CD4-positive, alpha-beta T cell treated with Interleukin-4 for 4 hours (primary cell): ENCODE results near the gene ATP6V0D1.
"Not testable (repeated sequence)": the region's sequence is repeated elsewhere in the genome, so short reads cannot be mapped to it uniquely, and the experiment has no call there.

Source experiments
- DNase-seq: peaks from one replicate; pipeline ENCODE4 v3.0.0-alpha.2; 2020

The ATP6V0D1 gene

GRCh38 chr16:67480833-67481560, at the start of gene ATP6V0D1:
ATP6V0D1 (minus strand) TSS chr16:67481157; CDS start chr16:67481086, 71 bp downstream.
- DNase-seq, result peak; percentile 97

GRCh38 chr16:67530013-67530939, 49.3 kb upstream of the ATP6V0D1 start:
- peak; percentile 10 for DNase-seq

- no peak for DNase-seq
Measured at GRCh38 chr16:67529582-67530012, 48.6 kb upstream of the ATP6V0D1 start.

- DNase-seq, result no peak
Measured at GRCh38 chr16:67528870-67529581, 48.1 kb upstream of the ATP6V0D1 start.

GRCh38 chr16:67528222-67528869, 47.4 kb upstream of the ATP6V0D1 start, which contains the start of gene RIPOR1:
RIPOR1 (plus strand) TSS chr16:67528829; CDS start chr16:67538447, 9,618 bp downstream.
- DNase-seq, result no peak

- no peak for DNase-seq
Measured at GRCh38 chr16:67526149-67526791, 45.3 kb upstream of the ATP6V0D1 start.

GRCh38 chr16:67525176-67525860, 44.4 kb upstream of the ATP6V0D1 start:
- DNase-seq, result no peak

GRCh38 chr16:67521095-67521804, 40.3 kb upstream of the ATP6V0D1 start:
- DNase-seq, result peak; percentile 97

- no peak for DNase-seq
Measured at GRCh38 chr16:67519242-67519641, 38.3 kb upstream of the ATP6V0D1 start.

- DNase-seq, result no peak
Measured at GRCh38 chr16:67518676-67519075, 37.7 kb upstream of the ATP6V0D1 start.

- no peak for DNase-seq
Measured at GRCh38 chr16:67517661-67518423, 36.9 kb upstream of the ATP6V0D1 start.

- DNase-seq, result no peak
Measured at GRCh38 chr16:67517155-67517445, 36.1 kb upstream of the ATP6V0D1 start.

- DNase-seq, result no peak
Measured at GRCh38 chr16:67516296-67517154, 35.6 kb upstream of the ATP6V0D1 start.

- DNase-seq, result peak; percentile 86
Measured at GRCh38 chr16:67514382-67514828, 33.4 kb upstream of the ATP6V0D1 start.

- not testable (repeated sequence) for DNase-seq
Measured at GRCh38 chr16:67513892-67514291, 32.9 kb upstream of the ATP6V0D1 start.

GRCh38 chr16:67509016-67509415, 28.1 kb upstream of the ATP6V0D1 start:
- DNase-seq, result peak; percentile 18

- DNase-seq, result no peak
Measured at GRCh38 chr16:67506468-67506867, 25.5 kb upstream of the ATP6V0D1 start.

GRCh38 chr16:67504031-67505021, 23.4 kb upstream of the ATP6V0D1 start:
- DNase-seq, result peak; percentile 80
